ENCODE measurements around the gene UBE2J2. TPM values are rescaled to one million over a fixed set of nuclear protein-coding genes. Genes with fewer than 3 reads are reported as not detected.

Gene UBE2J2
- total and polyA plus RNA-seq, 2 of the 8 experiments (the other 6 are each of a cell fraction or from before 2014, with no cell fraction given): 33.6 to 67.9 TPM

DNA sequence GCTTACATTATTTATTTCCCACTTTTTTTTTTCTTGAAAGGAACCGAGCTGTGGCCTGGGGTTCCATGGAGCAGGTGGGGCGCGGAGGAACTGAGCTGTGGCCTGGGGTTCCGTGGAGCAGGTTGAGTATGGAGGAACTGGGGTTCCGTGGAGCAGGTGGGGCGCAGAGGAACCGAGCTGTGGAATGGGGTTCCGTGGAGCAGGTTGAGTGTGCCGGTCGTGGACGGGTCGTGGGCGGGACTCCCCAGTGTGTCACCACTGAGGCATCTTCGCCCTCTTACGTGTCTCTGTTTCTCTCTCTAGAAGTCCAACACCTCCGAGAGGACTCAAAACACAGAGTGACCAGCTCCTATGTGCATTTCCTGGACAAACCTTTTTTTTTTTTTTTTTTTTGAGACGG is 5.4 kb upstream of the UBE2J2 start:
- TF ChIP-seq MAFK (IDR thresholded peaks at IDR 0.05; ENCODE audit: low read depth, low read length) (no peak), SP2 (IDR thresholded peaks at IDR 0.05; ENCODE audit: low read length) (no peak), TCF12 (IDR thresholded peaks at IDR 0.05; ENCODE audit: low read depth, low read length) (no peak), POLR2A (IDR thresholded peaks at IDR 0.05; ENCODE audit: control extremely low read depth in 1 of 2, low read depth in 2 of 2, low read length in 2 of 2) (no peak), RNF2 (IDR thresholded peaks at IDR 0.05; ENCODE audit: borderline replicate concordance, low read depth, low read length, missing control alignments, poor library complexity, severe bottlenecking) (no peak), BACH1 (IDR thresholded peaks at IDR 0.05; ENCODE audit: low read length) (no peak)
- TF ChIP-seq, protein P1, sequence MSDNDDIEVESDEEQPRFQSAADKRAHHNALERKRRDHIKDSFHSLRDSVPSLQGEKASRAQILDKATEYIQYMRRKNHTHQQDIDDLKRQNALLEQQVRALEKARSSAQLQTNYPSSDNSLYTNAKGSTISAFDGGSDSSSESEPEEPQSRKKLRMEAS (IDR thresholded peaks at IDR 0.05): no peak
- no peak overlapping the region for H2AFZ ChIP-seq (ENCODE audit: low read length)
- no peak overlapping the region for H3K23ac ChIP-seq (ENCODE audit: insufficient read length)
- no peaks in the 10 kb centered on the region for H4K20me1 ChIP-seq (replicated peaks in 1 of 2; ENCODE audit: control insufficient read depth in 1 of 2, insufficient read depth in 2 of 2, low read length in 2 of 2)
- no peak overlapping the region for H4K8ac ChIP-seq (ENCODE audit: extremely low read depth, insufficient read depth, low read length)
- POLR2A ChIA-PET (ENCODE audit: partially characterized antibody): interaction anchor here (0.6 to 1.7 kb wide), 2 partner anchors 11 to 149 kb away, joined by 3 read pairs; no protein-coding TSS in a partner anchor
- H4K91ac ChIP-seq (replicated peaks; ENCODE audit: insufficient read length, low read length): no peak overlapping the region
- no peaks in the 10 kb centered on the region for H3K79me2 ChIP-seq (ENCODE audit: control insufficient read depth in 1 of 2, insufficient read depth in 2 of 2, low read length in 2 of 2)
- no peak overlapping the region for H3K18ac ChIP-seq (ENCODE audit: extremely low read depth, low read length)
- H2BK12ac ChIP-seq (ENCODE audit: low read depth, low read length): no peak overlapping the region
- CTCF ChIA-PET (ENCODE audit: partially characterized antibody): interaction anchor here (0.6 to 6.1 kb wide), 6 partner anchors 12 to 246 kb away, joined by 3 to 38 read pairs (median 3); no protein-coding TSS in a partner anchor
- DNase-seq (ENCODE audit: low read depth in 1 of 2, low spot score in 2 of 2) (no peak), FAIRE-seq (no peak)
- H3K56ac ChIP-seq (replicated peaks; ENCODE audit: insufficient read length, low read depth, low read length): no peak overlapping the region
- no peak overlapping the region for H2BK15ac ChIP-seq (ENCODE audit: low read length)
- H3K4ac ChIP-seq (replicated peaks; ENCODE audit: insufficient read length, low read depth, low read length): no peak overlapping the region
- H3K4me3 ChIP-seq (ENCODE audit: extremely low read depth in 1 of 4, insufficient read depth in 2 of 4, low read depth in 3 of 4, low read length in 4 of 4): no peak overlapping the region
- H3K23me2 ChIP-seq (ENCODE audit: low read depth, low read length): peaks cover 3% of the 10 kb centered on the region; the same call in 1 of the 2 replicates
- H2AK5ac ChIP-seq (ENCODE audit: low read depth, low read length): no peak overlapping the region
- H3K27me3 ChIP-seq (replicated peaks in 1 of 4; ENCODE audit: control insufficient read depth in 3 of 4, extremely low read depth in 1 of 4, insufficient read depth in 3 of 4, low read length in 3 of 4): no peaks in the 10 kb centered on the region; a peak in 1 of 7 replicates
- H3K36me3 ChIP-seq (ENCODE audit: control insufficient read depth in 2 of 4, insufficient read depth in 4 of 4, low read length in 3 of 4): no peaks in the 10 kb centered on the region
- no peak overlapping the region for H2BK5ac ChIP-seq (ENCODE audit: low read depth, low read length)
- H3K9me3 ChIP-seq (ENCODE audit: insufficient read depth in 2 of 2, low read depth in 1 of 2, low read length in 1 of 2): no peaks in the 10 kb centered on the region
- peaks cover 0 to 7% (median 1%) of the 10 kb centered on the region in 4 experiments; a peak in 2 of 7 replicates for H3K4me1 ChIP-seq (replicated peaks in 1 of 4; ENCODE audit: control insufficient read depth in 3 of 4, insufficient read depth in 4 of 4, low read length in 3 of 4)
- H2BK20ac ChIP-seq (ENCODE audit: low read length): no peak overlapping the region
- H3K9ac ChIP-seq (replicated peaks in 1 of 4; ENCODE audit: extremely low read depth in 1 of 4, low read depth in 3 of 4, low read length in 3 of 4): no peak overlapping the region
- no peak overlapping the region for H3K14ac ChIP-seq (ENCODE audit: insufficient read length)
- 90% methylated on average over 15 of the region's 17 CpGs; no CpG with 5 or more reads in 1 of the 2 experiments for whole genome bisulfite sequencing, 2 experiments (ENCODE audit: extremely low coverage in 1 of 2, insufficient coverage in 1 of 2, insufficient read length in 1 of 2, insufficient replicate concordance in 2 of 2, low coverage in 1 of 2, low lambda C conversion rate in 2 of 2, missing lambda C conversion rate in 1 of 2)
- no peaks in the 10 kb centered on the region for H3K79me1 ChIP-seq (ENCODE audit: low read depth, low read length)
- no peak overlapping the region for H2BK120ac ChIP-seq (replicated peaks; ENCODE audit: low read depth, low read length)
- H3K27ac ChIP-seq (ENCODE audit: low read depth, low read length): no peak overlapping the region
- H4K5ac ChIP-seq (ENCODE audit: insufficient read length, low read depth, low read length): no peak overlapping the region
- no peak overlapping the region for H3K4me2 ChIP-seq (ENCODE audit: insufficient read depth in 1 of 2, low read depth in 2 of 2, low read length in 2 of 2)

All from H1 (cell line).